Measurements from ENCODE around the gene GTF2I.
"Not testable (repeated sequence)": the region's sequence is repeated elsewhere in the genome, so short reads cannot be mapped to it uniquely, and the experiment has no call there.

Gene GTF2I

GRCh38 chr7:74657692-74658177, at the start of gene GTF2I:
TSS of gene GTF2I (plus strand) at chr7:74657718. CDS start at chr7:74689129, 31,411 bp downstream.
- no peak for DNase-seq

GRCh38 chr7:74612015-74612829, 45.3 kb upstream of the GTF2I start:
- no peak for DNase-seq

GRCh38 chr7:74615933-74616780, 41.4 kb upstream of the GTF2I start:
- no peak for DNase-seq

GRCh38 chr7:74617180-74617744, 40.3 kb upstream of the GTF2I start:
- DNase-seq: no peak

- no peak for DNase-seq
Measured at GRCh38 chr7:74619235-74619860, 38.2 kb upstream of the GTF2I start.

- no peak for DNase-seq
Measured at GRCh38 chr7:74622228-74622749, 35.2 kb upstream of the GTF2I start.

- no peak for DNase-seq
Measured at GRCh38 chr7:74623135-74623534, 34.4 kb upstream of the GTF2I start.

- DNase-seq: peak; percentile 32 to 41
Measured at GRCh38 chr7:74625446-74625845, 32.1 kb upstream of the GTF2I start.

- DNase-seq: no peak
Measured at GRCh38 chr7:74627661-74628411, 29.7 kb upstream of the GTF2I start.

GRCh38 chr7:74632505-74632904, 25.0 kb upstream of the GTF2I start:
- DNase-seq: no peak

- no peak for DNase-seq
Measured at GRCh38 chr7:74633451-74633921, 24.0 kb upstream of the GTF2I start.

GRCh38 chr7:74637745-74638144, 19.8 kb upstream of the GTF2I start:
- DNase-seq: no peak

GRCh38 chr7:74650055-74650454, 7.5 kb upstream of the GTF2I start:
- DNase-seq: not testable (repeated sequence)

- DNase-seq: not testable (repeated sequence)
Measured at GRCh38 chr7:74650493-74651132, 6.9 kb upstream of the GTF2I start.

GRCh38 chr7:74651133-74651504, 6.4 kb upstream of the GTF2I start:
- not testable (repeated sequence) for DNase-seq

- DNase-seq: no peak
Measured at GRCh38 chr7:74653686-74654181, 3.8 kb upstream of the GTF2I start.

GRCh38 chr7:74654811-74655210, 2.7 kb upstream of the GTF2I start:
- DNase-seq: no peak

- no peak for DNase-seq
Measured at GRCh38 chr7:74655324-74655723, 2.2 kb upstream of the GTF2I start.

- no peak for DNase-seq
Measured at GRCh38 chr7:74655768-74656440, 1.6 kb upstream of the GTF2I start.

GRCh38 chr7:74656441-74656836, 1.1 kb upstream of the GTF2I start:
- DNase-seq: peak in 1 of 2 experiments; percentile 53

All from SW 1271 (cell line).